Measurements from ENCODE around the gene GINS2. TPM values are rescaled to one million over a fixed set of nuclear protein-coding genes. Genes with fewer than 3 reads are reported as not detected.

GINS2 gene
- total RNA-seq, 1 experiment from 2014 or later, result 52.7 TPM

- no peaks in the 10 kb centered on the region; a peak in 1 of 7 replicates for H3K36me3 Mint-ChIP-seq (ENCODE audit: insufficient read depth in 1 of 3, low read depth in 3 of 3)
- H3K9ac ChIP-seq (ENCODE audit: extremely low read depth, insufficient read length, low read length), result no peak overlapping the region
- H3K27ac Mint-ChIP-seq, result no peak overlapping the region
- H3K27me3 Mint-ChIP-seq (ENCODE audit: low read depth), result peaks cover 3% of the 10 kb centered on the region; the same call in 1 of the 2 replicates
- H3K9me3 Mint-ChIP-seq, result no peaks in the 10 kb centered on the region
- no peaks in the 10 kb centered on the region for H3K27me3 ChIP-seq (ENCODE audit: insufficient read depth, low read length)
- no peak overlapping the region for H2AK5ac ChIP-seq (ENCODE audit: insufficient read length, low read length)
- no peaks in the 10 kb centered on the region for H3K23me2 ChIP-seq (ENCODE audit: insufficient read length, low read depth, low read length, poor library complexity, severe bottlenecking)
- TF ChIP-seq CTCF (conservative IDR thresholded peaks at IDR 0.05), result no peak
- no peak overlapping the region for H3T11ph ChIP-seq (ENCODE audit: low read length)
- H3K79me1 ChIP-seq (ENCODE audit: insufficient read depth, low read depth, low read length, poor library complexity, severe bottlenecking), result no peaks in the 10 kb centered on the region
- H3K4me2 ChIP-seq (ENCODE audit: insufficient read depth, insufficient read length, low read length), result no peak overlapping the region
- no CpG with 5 or more reads among the region's 12 CpGs for WGBS (ENCODE audit: extremely low coverage, insufficient read length, low lambda C conversion rate)
- H2BK120ac ChIP-seq (ENCODE audit: low read depth, low read length, poor library complexity, severe bottlenecking), result no peak overlapping the region
- H2BK20ac ChIP-seq (ENCODE audit: low read depth, low read length, poor library complexity, severe bottlenecking), result no peak overlapping the region
- H2BK5ac ChIP-seq (ENCODE audit: insufficient read length, low read length), result no peak overlapping the region
- H3K4me3 Mint-ChIP-seq, result no peak overlapping the region
- H4K91ac ChIP-seq (ENCODE audit: insufficient read length, low read depth, low read length), result no peak overlapping the region
- no peak overlapping the region for H2BK15ac ChIP-seq (ENCODE audit: low read depth, low read length)
- DNase-seq, result no peak
- H2BK12ac ChIP-seq (ENCODE audit: insufficient read length, low read depth, low read length), result no peak overlapping the region
- no peak overlapping the region for H3K18ac ChIP-seq (ENCODE audit: insufficient read length, low read depth, low read length)
- H3K56ac ChIP-seq (ENCODE audit: insufficient read length, low read depth, low read length), result no peak overlapping the region
- H3K79me2 ChIP-seq (ENCODE audit: insufficient read depth, low read length), result no peaks in the 10 kb centered on the region
- H3K4me1 ChIP-seq (ENCODE audit: insufficient read depth, low read length), result no peaks in the 10 kb centered on the region
- peaks cover 8 to 14% of the 10 kb centered on the region in 2 experiments for H3K4me1 Mint-ChIP-seq
- H4K5ac ChIP-seq (ENCODE audit: insufficient read length, low read depth, low read length), result no peak overlapping the region
- no peaks in the 10 kb centered on the region for H3K9me3 ChIP-seq (ENCODE audit: control insufficient read depth, low read depth, low read length)
- no peak overlapping the region for H3K27ac ChIP-seq (ENCODE audit: insufficient read length, low read depth, low read length)
- no peak overlapping the region for H2AFZ ChIP-seq (ENCODE audit: low read length)
- H3K23ac ChIP-seq (ENCODE audit: insufficient read length, low read depth, low read length), result no peak overlapping the region
- no peak overlapping the region for H4K8ac ChIP-seq (replicated peaks; ENCODE audit: insufficient read length, low read depth, low read length)
- no peak overlapping the region for H3K4ac ChIP-seq (ENCODE audit: low read depth, low read length)
- H3K14ac ChIP-seq (ENCODE audit: insufficient read depth, low read length), result no peak overlapping the region
- H4K20me1 ChIP-seq (ENCODE audit: control insufficient read depth, insufficient read depth, insufficient read length), result no peaks in the 10 kb centered on the region
These were observed 36.2 kb upstream of the GINS2 start for GRCh38 chr16:85724936-85725335.
